ENCODE data around the gene ERMAP. TPM values are rescaled to one million over a fixed set of nuclear protein-coding genes. Genes with fewer than 3 reads are reported as not detected.

The ERMAP gene
- total and polyA plus RNA-seq, 10 of the 15 experiments (the other 5 are each of a cell fraction or from before 2014, with no cell fraction given) = 1.4 to 6.8 (median 4.1) TPM

DNA sequence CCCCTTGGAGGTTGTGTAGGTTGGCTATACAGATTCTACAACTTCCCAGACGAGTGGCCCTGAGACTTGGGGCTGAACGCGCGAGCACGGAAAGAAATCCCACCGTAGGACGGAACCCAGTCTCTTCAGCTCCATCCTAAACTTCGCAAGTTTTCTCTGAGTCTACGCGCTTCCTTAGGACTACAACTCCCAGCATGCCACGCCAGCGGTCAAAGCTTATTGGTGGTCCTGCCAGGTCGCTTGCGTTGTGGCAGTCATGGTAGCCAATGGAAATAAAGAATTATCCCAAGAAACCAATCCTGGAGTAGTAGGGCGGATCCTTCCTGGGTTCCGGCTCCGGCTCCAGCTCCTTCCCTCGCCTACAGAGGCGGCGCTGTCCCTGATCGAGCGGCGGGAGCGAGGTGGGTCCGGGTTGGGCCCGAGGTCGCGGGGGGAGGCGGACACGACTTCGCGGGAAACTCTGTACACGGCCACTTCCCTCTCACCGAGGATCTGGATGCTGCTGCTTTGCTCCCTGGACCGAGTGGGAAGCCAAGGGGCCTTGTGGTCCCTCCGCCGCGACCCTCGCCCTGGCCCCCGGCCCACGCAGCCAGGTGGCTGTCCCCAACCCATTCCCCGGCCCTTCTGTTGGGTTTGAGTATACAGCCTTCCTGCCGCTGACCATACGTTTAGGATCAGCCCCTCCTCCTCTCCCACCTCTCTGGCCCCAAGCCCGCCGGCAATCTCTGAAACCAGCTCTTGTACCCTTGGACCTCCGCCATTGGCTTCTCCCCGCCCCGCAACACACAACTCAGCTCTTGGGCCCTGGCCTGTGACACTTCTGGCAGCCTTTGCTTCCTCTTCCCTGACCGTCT lies 29.6 kb downstream of the ERMAP start, which contains the start of gene ZNF691 (continued):
- TF ChIP-seq, protein P1, sequence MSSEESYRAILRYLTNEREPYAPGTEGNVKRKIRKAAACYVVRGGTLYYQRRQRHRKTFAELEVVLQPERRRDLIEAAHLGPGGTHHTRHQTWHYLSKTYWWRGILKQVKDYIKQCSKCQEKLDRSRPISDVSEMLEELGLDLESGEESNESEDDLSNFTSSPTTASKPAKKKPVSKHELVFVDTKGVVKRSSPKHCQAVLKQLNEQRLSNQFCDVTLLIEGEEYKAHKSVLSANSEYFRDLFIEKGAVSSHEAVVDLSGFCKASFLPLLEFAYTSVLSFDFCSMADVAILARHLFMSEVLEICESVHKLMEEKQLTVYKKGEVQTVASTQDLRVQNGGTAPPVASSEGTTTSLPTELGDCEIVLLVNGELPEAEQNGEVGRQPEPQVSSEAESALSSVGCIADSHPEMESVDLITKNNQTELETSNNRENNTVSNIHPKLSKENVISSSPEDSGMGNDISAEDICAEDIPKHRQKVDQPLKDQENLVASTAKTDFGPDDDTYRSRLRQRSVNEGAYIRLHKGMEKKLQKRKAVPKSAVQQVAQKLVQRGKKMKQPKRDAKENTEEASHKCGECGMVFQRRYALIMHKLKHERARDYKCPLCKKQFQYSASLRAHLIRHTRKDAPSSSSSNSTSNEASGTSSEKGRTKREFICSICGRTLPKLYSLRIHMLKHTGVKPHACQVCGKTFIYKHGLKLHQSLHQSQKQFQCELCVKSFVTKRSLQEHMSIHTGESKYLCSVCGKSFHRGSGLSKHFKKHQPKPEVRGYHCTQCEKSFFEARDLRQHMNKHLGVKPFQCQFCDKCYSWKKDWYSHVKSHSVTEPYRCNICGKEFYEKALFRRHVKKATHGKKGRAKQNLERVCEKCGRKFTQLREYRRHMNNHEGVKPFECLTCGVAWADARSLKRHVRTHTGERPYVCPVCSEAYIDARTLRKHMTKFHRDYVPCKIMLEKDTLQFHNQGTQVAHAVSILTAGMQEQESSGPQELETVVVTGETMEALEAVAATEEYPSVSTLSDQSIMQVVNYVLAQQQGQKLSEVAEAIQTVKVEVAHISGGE (CRISPR knock-in tag; IDR thresholded peaks at IDR 0.05) = no peak
- TF ChIP-seq, protein P2, sequence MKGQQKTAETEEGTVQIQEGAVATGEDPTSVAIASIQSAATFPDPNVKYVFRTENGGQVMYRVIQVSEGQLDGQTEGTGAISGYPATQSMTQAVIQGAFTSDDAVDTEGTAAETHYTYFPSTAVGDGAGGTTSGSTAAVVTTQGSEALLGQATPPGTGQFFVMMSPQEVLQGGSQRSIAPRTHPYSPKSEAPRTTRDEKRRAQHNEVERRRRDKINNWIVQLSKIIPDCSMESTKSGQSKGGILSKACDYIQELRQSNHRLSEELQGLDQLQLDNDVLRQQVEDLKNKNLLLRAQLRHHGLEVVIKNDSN (IDR thresholded peaks at IDR 0.05; ENCODE audit: borderline replicate concordance, extremely low read length, insufficient read depth, low read depth, low read length) = no peak
- no peak for TF ChIP-seq RAD21 (IDR thresholded peaks at IDR 0.05; ENCODE audit: insufficient read depth, low read depth, low read length)
- TF ChIP-seq SRF (IDR thresholded peaks at IDR 0.05; ENCODE audit: low read depth in 2 of 2, low read length in 2 of 2) = no peak
- peak; percentile 80 for TF ChIP-seq SREBF1 (IDR thresholded peaks at IDR 0.05; ENCODE audit: low read length)
- TF ChIP-seq ZNF384 (IDR thresholded peaks at IDR 0.05; ENCODE audit: borderline replicate concordance, low read depth, low read length) = no peak
- TF ChIP-seq ETV6 (conservative IDR thresholded peaks at IDR 0.05 in 1 of 2, IDR thresholded peaks at IDR 0.05 in 1 of 2; ENCODE audit: borderline replicate concordance in 1 of 2, low read depth in 1 of 2) = no peak
- TF ChIP-seq NRF1 (conservative IDR thresholded peaks at IDR 0.05; ENCODE audit: low read depth, low read length) = no peak
- TF ChIP-seq CEBPB (IDR thresholded peaks at IDR 0.05; ENCODE audit: borderline replicate concordance in 1 of 2, low read depth in 2 of 2, low read length in 2 of 2) = no peak
- TF ChIP-seq ZNF622 (IDR thresholded peaks at IDR 0.05) = no peak
- TF ChIP-seq, protein P3, sequence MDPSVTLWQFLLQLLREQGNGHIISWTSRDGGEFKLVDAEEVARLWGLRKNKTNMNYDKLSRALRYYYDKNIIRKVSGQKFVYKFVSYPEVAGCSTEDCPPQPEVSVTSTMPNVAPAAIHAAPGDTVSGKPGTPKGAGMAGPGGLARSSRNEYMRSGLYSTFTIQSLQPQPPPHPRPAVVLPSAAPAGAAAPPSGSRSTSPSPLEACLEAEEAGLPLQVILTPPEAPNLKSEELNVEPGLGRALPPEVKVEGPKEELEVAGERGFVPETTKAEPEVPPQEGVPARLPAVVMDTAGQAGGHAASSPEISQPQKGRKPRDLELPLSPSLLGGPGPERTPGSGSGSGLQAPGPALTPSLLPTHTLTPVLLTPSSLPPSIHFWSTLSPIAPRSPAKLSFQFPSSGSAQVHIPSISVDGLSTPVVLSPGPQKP (IDR thresholded peaks at IDR 0.05; ENCODE audit: low read depth, low read length) = peak; percentile 59; the same call in 1 of the 2 replicates
- TF ChIP-seq MXI1 (IDR thresholded peaks at IDR 0.05; ENCODE audit: low read depth, low read length) = peak; percentile 7; the same call in 1 of the 2 replicates
- peak in 1 of 2 experiments; percentile 7; a peak in 1 of 4 replicates for TF ChIP-seq IKZF2 (IDR thresholded peaks at IDR 0.05)
- no peak for TF ChIP-seq HDAC6 (IDR thresholded peaks at IDR 0.05; ENCODE audit: unreplicated experiment)
- no peak for TF ChIP-seq BMI1 (IDR thresholded peaks at IDR 0.05; ENCODE audit: borderline replicate concordance)
- TF ChIP-seq ZZZ3 (IDR thresholded peaks at IDR 0.05; ENCODE audit: control insufficient read depth, insufficient read length, low read depth) = no peak
- TF ChIP-seq, protein P4, sequence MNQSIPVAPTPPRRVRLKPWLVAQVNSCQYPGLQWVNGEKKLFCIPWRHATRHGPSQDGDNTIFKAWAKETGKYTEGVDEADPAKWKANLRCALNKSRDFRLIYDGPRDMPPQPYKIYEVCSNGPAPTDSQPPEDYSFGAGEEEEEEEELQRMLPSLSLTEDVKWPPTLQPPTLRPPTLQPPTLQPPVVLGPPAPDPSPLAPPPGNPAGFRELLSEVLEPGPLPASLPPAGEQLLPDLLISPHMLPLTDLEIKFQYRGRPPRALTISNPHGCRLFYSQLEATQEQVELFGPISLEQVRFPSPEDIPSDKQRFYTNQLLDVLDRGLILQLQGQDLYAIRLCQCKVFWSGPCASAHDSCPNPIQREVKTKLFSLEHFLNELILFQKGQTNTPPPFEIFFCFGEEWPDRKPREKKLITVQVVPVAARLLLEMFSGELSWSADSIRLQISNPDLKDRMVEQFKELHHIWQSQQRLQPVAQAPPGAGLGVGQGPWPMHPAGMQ (IDR thresholded peaks at IDR 0.05; ENCODE audit: borderline replicate concordance) = no peak
- no peak for TF ChIP-seq MTA3 (IDR thresholded peaks at IDR 0.05; ENCODE audit: borderline replicate concordance, low read length)
- TF ChIP-seq CBX3 (IDR thresholded peaks at IDR 0.05; ENCODE audit: borderline replicate concordance, low read depth) = no peak
- TF ChIP-seq, protein P5, sequence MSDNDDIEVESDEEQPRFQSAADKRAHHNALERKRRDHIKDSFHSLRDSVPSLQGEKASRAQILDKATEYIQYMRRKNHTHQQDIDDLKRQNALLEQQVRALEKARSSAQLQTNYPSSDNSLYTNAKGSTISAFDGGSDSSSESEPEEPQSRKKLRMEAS (IDR thresholded peaks at IDR 0.05; ENCODE audit: low read depth, low read length) = no peak; the same call in 1 of the 2 replicates
